Activated CD4-positive, alpha-beta T cell treated with anti-CD3 and anti-CD28 coated beads, Interleukin-2, amount 10 ng/mL, durations not matched to agents 24 days and 14 days (primary cell): ENCODE data around the gene AK1. TPM values are rescaled to one million over a fixed set of nuclear protein-coding genes. Genes with fewer than 3 reads are reported as not detected.
"Not testable (repeated sequence)": the region's sequence is repeated elsewhere in the genome, so short reads cannot be mapped to it uniquely, and the experiment has no call there.

Experiments
- DNase-seq: peaks from one replicate; pipeline ENCODE4 v3.0.0; 2022
- H3K27ac Mint-ChIP-seq: one replicate; pipeline ENCODE4 v1.8.0; 2022; ENCODE audit warnings: mild to moderate bottlenecking, mixed read lengths
- H3K27me3 Mint-ChIP-seq: one replicate; pipeline ENCODE4 v1.8.0; 2022; ENCODE audit warnings: mixed read lengths
- H3K36me3 Mint-ChIP-seq: one replicate; pipeline ENCODE4 v1.8.0; 2022; ENCODE audit warnings: low read depth, mild to moderate bottlenecking, mixed read lengths
- H3K4me1 Mint-ChIP-seq: one replicate; pipeline ENCODE4 v1.8.0; 2021; ENCODE audit warnings: mixed read lengths
- H3K4me3 Mint-ChIP-seq: one replicate; pipeline ENCODE4 v1.8.0; 2022; ENCODE audit warnings: mild to moderate bottlenecking, moderate library complexity, mixed read lengths
- H3K9me3 Mint-ChIP-seq: one replicate; pipeline ENCODE4 v1.8.0; 2021; ENCODE audit warnings: mixed read lengths
- intact Hi-C: fragments of 100-400 bp; cut with micrococcal nuclease; formaldehyde crosslinking; loops from one replicate; pipeline ENCODE4 v1.15.1; 2023
- total RNA-seq: library from RNA; stranded (reverse); gene quantifications from 2 replicates; pipeline ENCODE4 v1.2.3, GENCODE V29; 2022

AK1 gene
- total RNA-seq, 1 donor from 2014 or later = 19.9 TPM

DNA sequence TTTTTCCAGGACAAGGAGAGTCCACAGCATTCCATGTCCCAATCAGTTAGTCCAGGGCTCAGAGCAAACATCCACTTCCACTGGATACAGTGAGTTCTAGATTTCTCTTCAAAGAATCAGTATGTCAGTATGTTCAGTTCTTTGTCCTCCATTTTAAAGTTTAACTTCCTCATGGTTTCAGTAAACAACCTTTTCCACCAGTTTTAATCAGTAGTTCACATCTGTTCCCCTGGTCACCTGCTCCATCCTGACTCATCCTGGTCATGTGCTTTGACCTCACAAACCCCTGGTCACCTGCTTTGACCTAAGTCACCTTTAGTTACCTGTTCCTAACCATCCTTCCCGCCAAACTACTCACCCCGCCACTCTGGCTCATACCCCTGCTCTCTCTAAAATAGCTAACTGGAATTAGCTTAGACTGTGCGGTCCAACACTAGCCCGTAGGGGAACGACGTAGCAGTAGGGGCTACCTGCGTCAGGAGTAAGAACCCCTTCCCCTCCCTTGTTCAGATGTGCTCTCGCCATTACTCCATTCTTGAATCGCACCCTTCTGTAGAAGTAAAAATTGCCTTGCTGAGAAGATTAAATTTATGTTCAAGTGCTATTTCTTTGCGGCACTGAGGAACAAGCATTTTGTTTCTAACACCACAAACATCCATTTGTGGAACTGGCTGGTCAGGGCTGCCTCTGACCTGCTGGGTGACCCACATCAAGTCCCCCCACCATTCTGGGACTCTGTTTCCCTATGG lies 28.5 kb downstream of the AK1 start:
- Mint-ChIP-seq H3K4me1 (peaks cover 17% of the 10 kb centered on the region), H3K27ac (no peak overlapping the region), H3K4me3 (no peak overlapping the region), H3K36me3 (peaks cover 34% of the 10 kb centered on the region), H3K9me3 (peaks cover 16% of the 10 kb centered on the region), H3K27me3 (no peaks in the 10 kb centered on the region)
- intact Hi-C loops = no loop called here
- DNase-seq = no peak

DNA sequence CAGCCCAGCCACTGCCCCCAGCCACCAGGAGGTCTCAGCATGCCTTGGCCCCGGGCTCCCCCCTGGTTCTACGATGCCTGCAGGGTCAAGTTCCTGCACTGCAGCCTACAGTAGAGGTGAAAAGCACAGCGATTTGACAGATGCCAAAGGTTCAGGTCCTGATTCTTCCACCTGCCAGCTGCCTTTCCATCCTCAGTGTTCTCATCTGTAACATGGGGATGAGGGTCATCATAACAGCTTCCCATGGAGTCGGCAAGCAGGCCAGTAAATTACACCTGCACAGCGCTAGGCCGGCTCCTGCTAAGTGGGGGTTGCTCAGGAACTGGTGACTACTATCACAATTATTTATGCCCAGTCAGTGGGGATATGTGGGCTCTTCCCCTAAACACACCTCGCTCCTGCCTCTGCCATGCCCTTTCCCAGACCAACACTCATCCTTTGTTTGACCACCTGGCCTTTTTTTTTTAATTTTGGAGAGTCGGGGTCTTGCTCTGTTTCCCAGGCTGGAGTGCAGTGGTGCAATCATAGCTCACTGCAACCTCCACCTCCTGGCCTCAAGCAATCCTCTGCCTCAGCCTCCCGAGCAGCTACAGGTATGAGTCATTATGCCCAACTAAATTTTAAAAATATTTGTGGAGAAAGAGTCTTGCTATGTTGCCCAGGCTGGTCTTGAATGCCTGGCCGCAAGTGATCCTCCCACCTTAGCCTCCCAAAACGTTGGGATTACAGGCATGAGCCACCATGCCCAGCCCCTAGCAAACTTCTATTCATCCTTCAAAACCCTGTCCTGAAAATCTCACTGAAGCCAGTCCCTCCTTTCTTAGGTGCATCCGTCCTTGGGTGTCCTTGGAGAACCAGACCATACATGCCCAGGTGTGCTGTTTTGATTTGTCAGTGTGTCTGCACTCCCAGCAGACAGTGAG lies 29.4 kb downstream of the AK1 start:
- H3K27ac Mint-ChIP-seq = no peak overlapping the region
- no peak overlapping the region for H3K4me3 Mint-ChIP-seq
- H3K9me3 Mint-ChIP-seq = peaks cover 16% of the 10 kb centered on the region
- no peak for DNase-seq
- peaks cover 14% of the 10 kb centered on the region for H3K4me1 Mint-ChIP-seq
- intact Hi-C loops = no loop called here
- peaks cover 34% of the 10 kb centered on the region for H3K36me3 Mint-ChIP-seq
- H3K27me3 Mint-ChIP-seq = no peaks in the 10 kb centered on the region

DNA sequence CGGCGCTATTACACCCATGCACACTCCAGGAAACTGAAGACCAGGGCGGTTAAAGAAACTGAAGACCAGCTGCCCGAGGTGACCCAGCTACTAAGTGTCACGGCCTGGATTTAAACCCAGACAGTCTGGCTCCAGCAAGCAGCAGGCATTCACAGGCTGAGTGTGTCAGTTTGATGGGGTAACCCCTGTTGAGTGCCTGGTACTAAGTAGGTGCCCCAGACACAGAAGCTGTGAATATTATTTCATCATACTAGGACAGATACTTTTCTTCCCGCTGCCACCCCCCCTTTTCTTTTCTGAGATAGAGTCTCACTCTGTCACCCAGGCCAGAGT lies 30.3 kb downstream of the AK1 start:
- Mint-ChIP-seq H3K36me3 (peaks cover 28% of the 10 kb centered on the region), H3K27me3 (no peaks in the 10 kb centered on the region), H3K4me1 (peaks cover 5% of the 10 kb centered on the region), H3K4me3 (no peak overlapping the region), H3K27ac (no peak overlapping the region), H3K9me3 (peaks cover 16% of the 10 kb centered on the region)
- intact Hi-C loops = no loop called here
- DNase-seq = no peak

DNA sequence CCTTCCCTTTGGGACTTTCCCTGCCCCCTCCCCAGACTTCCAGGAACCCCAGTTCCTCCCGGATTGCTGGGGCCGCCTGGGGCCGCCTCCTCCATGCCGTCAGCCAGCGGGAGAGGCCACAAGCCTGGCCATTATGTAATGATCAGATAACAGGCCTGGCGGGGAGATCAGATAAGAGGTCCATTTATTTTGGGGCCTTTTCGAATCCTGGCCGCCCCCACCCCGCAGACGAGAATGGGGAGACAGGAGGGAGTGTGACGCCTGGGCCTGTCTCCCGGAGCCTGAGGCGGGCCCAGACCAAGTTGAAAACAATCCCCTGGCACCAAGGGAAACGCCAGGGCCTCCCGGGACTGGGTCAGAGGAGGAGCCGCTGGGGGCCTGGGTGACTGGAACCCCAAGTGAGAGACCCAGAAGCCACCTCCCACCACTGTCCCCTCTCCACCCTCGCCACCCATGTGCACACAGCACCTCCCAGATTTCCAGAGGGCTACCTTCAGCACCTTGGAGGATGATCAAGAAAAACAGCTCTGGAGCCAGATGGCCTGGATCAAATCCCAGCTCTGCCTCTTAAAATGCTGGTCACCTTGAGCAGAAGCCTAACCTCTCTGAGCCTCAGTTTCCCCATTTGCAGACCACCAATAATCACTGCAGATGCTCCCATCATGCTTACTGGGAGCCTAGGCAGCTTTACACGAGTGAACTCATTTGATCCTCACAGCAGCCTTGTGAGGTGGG lies 30.9 kb downstream of the AK1 start:
- Mint-ChIP-seq H3K27ac (no peak overlapping the region), H3K36me3 (peaks cover 25% of the 10 kb centered on the region), H3K9me3 (peaks cover 16% of the 10 kb centered on the region), H3K4me1 (peaks cover under 1% of the 10 kb centered on the region), H3K4me3 (no peak overlapping the region), H3K27me3 (no peaks in the 10 kb centered on the region)
- intact Hi-C loops = no loop called here
- DNase-seq = no peak

DNA sequence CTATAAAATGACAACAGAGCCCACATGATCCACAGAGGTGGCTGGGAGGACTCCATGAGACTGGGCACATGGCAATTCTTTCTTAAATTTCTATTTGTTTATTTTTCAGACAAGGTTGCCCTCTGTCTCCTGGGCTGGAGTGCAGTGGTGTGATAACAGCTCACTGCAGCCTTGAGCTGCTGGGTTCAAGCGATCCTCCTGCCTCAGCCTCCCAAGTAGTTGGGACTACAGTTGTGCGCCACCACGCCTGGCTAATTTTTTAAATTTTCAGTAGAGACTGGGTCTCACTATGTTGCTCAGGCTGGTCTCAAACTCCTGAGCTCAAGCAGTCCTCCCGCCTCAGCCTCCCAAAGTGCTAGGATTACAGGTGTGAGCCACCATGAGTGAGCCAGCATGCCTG lies 31.9 kb downstream of the AK1 start:
- H3K9me3 Mint-ChIP-seq = peaks cover 15% of the 10 kb centered on the region
- H3K36me3 Mint-ChIP-seq = peaks cover 20% of the 10 kb centered on the region
- intact Hi-C loops, H3K27ac Mint-ChIP-seq, H3K4me1 Mint-ChIP-seq, DNase-seq, H3K4me3 Mint-ChIP-seq, H3K27me3 Mint-ChIP-seq: not testable (repeated sequence)

DNA sequence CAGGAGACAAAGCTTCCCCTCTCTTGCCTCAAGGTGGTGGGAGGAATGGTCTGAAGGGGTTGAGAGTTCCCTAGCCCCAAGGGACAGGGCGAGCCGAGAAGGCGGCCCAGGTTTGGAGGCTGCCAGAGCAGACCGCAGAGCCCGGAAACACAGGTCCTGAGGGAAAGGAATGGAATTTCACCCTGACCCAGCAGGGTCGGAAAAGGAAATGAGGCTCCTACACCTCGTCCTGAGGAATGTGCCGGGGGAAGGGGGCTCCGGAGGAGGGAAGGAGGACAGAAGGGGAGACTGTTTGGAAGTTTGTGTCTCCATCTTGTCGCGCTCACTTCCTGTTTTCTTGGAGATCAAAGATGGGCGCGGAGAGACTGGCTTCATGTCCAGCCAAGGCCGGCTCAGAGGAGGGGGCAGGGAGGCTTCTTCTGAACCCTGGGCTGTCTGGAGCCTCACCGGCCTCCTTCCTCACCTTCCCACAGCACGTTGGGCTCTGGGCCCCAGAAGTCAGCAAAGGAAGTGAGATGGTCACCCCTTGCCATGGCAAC lies 32.6 kb downstream of the AK1 start:
- no peak overlapping the region for H3K4me3 Mint-ChIP-seq
- H3K4me1 Mint-ChIP-seq = no peaks in the 10 kb centered on the region
- no peak for DNase-seq
- H3K27me3 Mint-ChIP-seq = no peaks in the 10 kb centered on the region
- intact Hi-C loops = no loop called here
- peaks cover 15% of the 10 kb centered on the region for H3K36me3 Mint-ChIP-seq
- peaks cover 12% of the 10 kb centered on the region for H3K9me3 Mint-ChIP-seq
- no peak overlapping the region for H3K27ac Mint-ChIP-seq

DNA sequence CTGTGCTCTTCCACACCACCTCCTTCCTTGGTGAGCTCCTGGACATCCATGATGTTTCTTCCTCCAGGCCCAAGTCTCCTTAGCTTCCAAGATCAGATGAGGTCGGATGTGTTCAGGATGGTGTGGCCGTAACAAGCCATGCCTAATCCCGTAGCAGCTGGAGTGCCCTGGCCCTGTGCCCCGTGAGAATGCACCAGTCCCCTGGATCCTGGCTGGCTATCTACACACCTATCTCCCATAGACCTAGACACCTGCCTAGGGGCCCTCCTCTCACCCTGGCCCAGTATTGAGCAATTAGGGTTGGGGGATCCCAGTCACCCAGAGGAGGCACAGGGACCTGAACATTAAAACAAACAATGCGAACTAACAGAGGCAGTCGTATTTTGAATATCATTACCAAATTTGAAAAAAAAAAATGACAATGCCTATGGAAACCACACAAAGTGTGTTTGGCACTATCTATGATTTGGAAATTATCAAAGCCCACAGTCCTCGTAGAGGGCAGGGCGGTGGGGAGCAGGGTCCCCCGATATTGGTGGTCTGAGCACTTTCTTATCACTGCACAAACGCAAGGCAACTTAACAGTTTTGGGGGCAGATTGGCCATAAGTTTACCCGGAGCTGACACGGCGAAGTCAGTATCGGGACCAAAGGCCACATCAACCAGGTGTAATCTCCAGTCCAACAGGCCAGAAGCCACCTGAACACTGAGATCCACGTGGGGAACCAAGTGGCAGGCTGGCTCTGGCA lies 36.2 kb downstream of the AK1 start:
- no peaks in the 10 kb centered on the region for H3K4me1 Mint-ChIP-seq
- H3K27ac Mint-ChIP-seq = no peak overlapping the region
- no peaks in the 10 kb centered on the region for H3K27me3 Mint-ChIP-seq
- no peaks in the 10 kb centered on the region for H3K36me3 Mint-ChIP-seq
- H3K9me3 Mint-ChIP-seq = no peaks in the 10 kb centered on the region
- intact Hi-C loops = no loop called here
- no peak for DNase-seq
- no peak overlapping the region for H3K4me3 Mint-ChIP-seq

DNA sequence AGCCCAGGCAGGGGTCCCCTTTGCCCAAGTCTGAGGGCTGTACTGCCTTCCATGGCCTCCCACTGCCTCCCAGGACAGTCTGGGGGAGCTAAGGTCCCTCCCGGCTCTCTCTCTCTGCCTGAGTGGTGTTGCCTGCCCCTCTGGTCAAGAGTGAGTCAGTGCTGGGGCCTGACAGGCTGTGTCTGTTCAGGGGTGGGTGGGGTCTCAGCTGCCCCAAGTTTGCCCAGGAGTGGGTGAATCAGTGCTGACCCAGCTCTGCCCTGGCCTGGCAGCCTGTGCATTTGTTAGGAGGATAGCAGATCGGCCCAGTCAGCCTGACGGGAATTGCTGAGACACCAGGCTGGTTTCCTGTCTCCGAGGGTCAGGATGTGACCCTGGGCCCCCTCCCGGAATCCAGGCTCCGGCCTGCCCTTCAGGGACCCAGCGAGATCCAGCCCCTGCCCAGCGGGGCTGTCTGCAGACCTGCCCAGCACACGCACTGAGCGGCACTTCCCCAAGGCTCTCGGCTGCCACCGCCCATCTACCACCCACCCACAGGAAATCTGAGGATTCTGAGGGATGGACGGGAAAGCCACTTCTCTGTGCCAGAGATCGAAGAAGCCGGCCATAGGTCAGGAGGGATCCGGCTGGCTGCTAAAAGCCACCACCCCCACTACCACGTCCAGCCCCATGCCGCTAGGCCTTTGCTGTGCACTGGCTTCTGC lies 38.9 kb downstream of the AK1 start:
- H3K27ac Mint-ChIP-seq = no peak overlapping the region
- H3K4me3 Mint-ChIP-seq = no peak overlapping the region
- intact Hi-C loops = no loop called here
- H3K4me1 Mint-ChIP-seq = peaks cover 2% of the 10 kb centered on the region
- H3K9me3 Mint-ChIP-seq = no peaks in the 10 kb centered on the region
- H3K27me3 Mint-ChIP-seq = no peaks in the 10 kb centered on the region
- peaks cover 2% of the 10 kb centered on the region for H3K36me3 Mint-ChIP-seq
- no peak for DNase-seq

DNA sequence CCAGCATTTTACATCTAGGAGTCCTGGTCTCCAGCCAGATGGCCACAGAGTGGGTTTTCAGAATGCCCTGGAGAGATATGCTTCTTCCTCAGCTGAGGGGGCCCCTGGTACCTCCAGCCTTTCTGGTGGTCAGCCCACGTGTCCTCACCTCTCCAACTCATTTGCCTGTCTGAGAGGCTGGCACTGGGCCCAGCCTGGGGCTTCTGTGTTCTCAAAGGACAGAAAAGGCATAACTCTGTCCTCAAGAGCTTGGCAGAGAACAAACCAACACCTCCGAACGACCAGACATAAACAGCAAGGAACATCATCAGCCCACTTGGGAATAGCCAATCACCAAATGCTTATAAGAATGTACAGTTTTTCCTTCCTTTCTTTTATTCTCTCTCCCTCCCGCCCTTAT lies 40.1 kb downstream of the AK1 start:
- peaks cover 3% of the 10 kb centered on the region for H3K36me3 Mint-ChIP-seq

DNA sequence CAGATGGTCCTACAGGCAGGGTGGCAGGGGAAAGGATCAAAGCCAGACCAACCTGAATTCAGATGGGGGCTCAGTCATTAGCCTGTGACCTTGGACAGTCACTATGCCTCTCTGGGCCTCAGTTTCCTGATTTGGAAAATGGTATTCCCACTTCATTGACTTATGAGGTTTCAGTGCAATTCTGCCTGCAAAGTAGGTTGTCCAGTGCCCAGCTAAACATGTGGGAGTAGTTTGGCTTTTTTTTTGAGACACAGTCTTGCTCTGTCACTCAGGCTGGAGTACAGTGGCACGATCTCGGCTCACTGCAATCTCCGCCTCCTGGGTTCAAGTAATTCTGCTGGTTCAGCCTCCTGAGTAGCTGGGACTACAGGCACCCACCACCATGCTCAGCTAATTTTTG lies 40.9 kb downstream of the AK1 start:
- intact Hi-C loops, H3K4me3 Mint-ChIP-seq, H3K27ac Mint-ChIP-seq, H3K27me3 Mint-ChIP-seq, H3K36me3 Mint-ChIP-seq, H3K4me1 Mint-ChIP-seq, H3K9me3 Mint-ChIP-seq, DNase-seq: not testable (repeated sequence)

More for the DNA sequence above, 40.1 kb downstream of the AK1 start:
- Mint-ChIP-seq H3K9me3 (no peaks in the 10 kb centered on the region), H3K27ac (no peak overlapping the region), H3K4me3 (no peak overlapping the region), H3K4me1 (peaks cover 6% of the 10 kb centered on the region), H3K27me3 (no peaks in the 10 kb centered on the region)
- intact Hi-C loops = no loop called here
- no peak for DNase-seq

DNA sequence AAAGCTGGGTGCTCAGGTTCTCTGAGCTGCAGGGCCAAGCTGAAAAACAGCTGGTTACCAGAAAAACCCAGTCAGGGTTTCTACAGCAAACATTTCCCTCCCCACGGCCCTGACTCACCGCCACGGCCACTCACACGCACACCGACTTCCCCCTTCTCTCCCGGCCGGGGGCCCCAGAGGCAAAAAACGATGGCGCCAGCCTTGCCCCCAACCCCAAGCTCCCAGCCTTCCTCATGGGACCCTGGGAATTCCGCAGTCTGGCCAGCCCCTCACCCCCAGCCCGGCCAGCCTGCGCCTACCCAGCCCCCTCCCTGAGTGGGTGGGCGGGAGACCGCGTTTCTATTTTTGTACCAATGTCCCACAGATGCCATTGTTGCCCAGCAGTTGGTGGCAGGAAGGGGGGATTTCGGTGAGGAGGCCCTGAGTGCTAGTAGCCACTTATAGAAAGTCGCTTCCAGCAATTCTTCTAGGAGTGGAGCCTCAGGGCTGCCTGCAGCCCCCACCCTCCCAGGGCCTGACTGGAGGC lies 41.4 kb downstream of the AK1 start:
- H3K4me1 Mint-ChIP-seq = peaks cover 9% of the 10 kb centered on the region

DNA sequence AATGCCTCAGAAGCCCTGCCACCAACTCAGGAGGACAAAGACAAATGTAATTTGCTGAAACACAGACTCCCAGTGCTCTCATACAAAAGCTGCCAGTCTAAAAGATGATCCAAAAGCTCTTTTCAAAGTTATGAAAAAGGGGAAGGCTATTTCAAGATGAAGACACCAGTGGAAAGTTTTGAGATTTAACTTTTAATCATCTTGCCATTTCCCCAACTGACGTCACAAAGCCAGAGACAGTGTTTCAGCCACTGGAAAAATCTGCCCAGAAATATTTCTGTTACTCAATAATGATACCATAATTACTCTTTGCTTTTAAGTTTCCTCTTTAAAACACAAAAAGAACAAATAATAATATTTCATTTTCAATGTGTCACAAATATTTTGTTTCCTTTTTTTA lies 43.9 kb downstream of the AK1 start:
- no peak for DNase-seq
- peaks cover 9% of the 10 kb centered on the region for H3K4me1 Mint-ChIP-seq
- H3K36me3 Mint-ChIP-seq = peaks cover 6% of the 10 kb centered on the region
- H3K9me3 Mint-ChIP-seq = no peaks in the 10 kb centered on the region
- no peaks in the 10 kb centered on the region for H3K27me3 Mint-ChIP-seq
- intact Hi-C loops = no loop called here
- H3K27ac Mint-ChIP-seq = no peak overlapping the region
- H3K4me3 Mint-ChIP-seq = no peak overlapping the region

More for the DNA sequence above, 41.4 kb downstream of the AK1 start:
- H3K4me3 Mint-ChIP-seq = no peak overlapping the region
- intact Hi-C loops = no loop called here
- peaks cover 4% of the 10 kb centered on the region for H3K36me3 Mint-ChIP-seq
- H3K27me3 Mint-ChIP-seq = no peaks in the 10 kb centered on the region
- H3K9me3 Mint-ChIP-seq = no peaks in the 10 kb centered on the region
- no peak overlapping the region for H3K27ac Mint-ChIP-seq
- DNase-seq = no peak
